ENCODE results near the gene EAF1.
"Not testable (repeated sequence)": the region's sequence is repeated elsewhere in the genome, so short reads cannot be mapped to it uniquely, and the experiment has no call there.

EAF1 gene

GRCh38 chr3:15427182-15427880, at the start of gene EAF1, which contains the start of gene METTL6:
TSS of gene EAF1 (plus strand) at chr3:15427598. CDS start at chr3:15427780, 182 bp downstream.
TSS of gene METTL6 (minus strand) at chr3:15427544. CDS start at chr3:15426511, 1,033 bp downstream.
- peak; percentile 80 for DNase-seq

- peak; percentile 94 for DNase-seq
These were observed 49.2 kb upstream of the EAF1 start for GRCh38 chr3:15377961-15378791.

- no peak for DNase-seq
These were observed 46.2 kb upstream of the EAF1 start for GRCh38 chr3:15380980-15381890.

- DNase-seq = no peak
These were observed 44.9 kb upstream of the EAF1 start for GRCh38 chr3:15382405-15382923.

GRCh38 chr3:15384510-15385237, 42.7 kb upstream of the EAF1 start:
- DNase-seq = no peak

- not testable (repeated sequence) for DNase-seq
These were observed 42.1 kb upstream of the EAF1 start for GRCh38 chr3:15385238-15385695.

GRCh38 chr3:15385901-15386653, 41.3 kb upstream of the EAF1 start:
- DNase-seq = no peak

GRCh38 chr3:15386654-15386955, 40.8 kb upstream of the EAF1 start:
- DNase-seq = not testable (repeated sequence)

GRCh38 chr3:15387171-15387581, 40.2 kb upstream of the EAF1 start:
- no peak for DNase-seq

GRCh38 chr3:15387735-15388134, 39.7 kb upstream of the EAF1 start:
- DNase-seq = no peak

- not testable (repeated sequence) for DNase-seq
These were observed 39.1 kb upstream of the EAF1 start for GRCh38 chr3:15388335-15388734.

- no peak for DNase-seq
These were observed 36.9 kb upstream of the EAF1 start for GRCh38 chr3:15390460-15390859.

GRCh38 chr3:15391007-15391406, 36.4 kb upstream of the EAF1 start:
- no peak for DNase-seq

- not testable (repeated sequence) for DNase-seq
These were observed 34.1 kb upstream of the EAF1 start for GRCh38 chr3:15393252-15393651.

- DNase-seq = not testable (repeated sequence)
These were observed 28.7 kb upstream of the EAF1 start for GRCh38 chr3:15398731-15399133.

GRCh38 chr3:15399970-15400369, 27.4 kb upstream of the EAF1 start:
- peak; percentile 8 for DNase-seq

GRCh38 chr3:15401936-15402335, 25.5 kb upstream of the EAF1 start:
- no peak for DNase-seq

- DNase-seq = no peak
These were observed 23.9 kb upstream of the EAF1 start for GRCh38 chr3:15403495-15403894.

GRCh38 chr3:15403965-15404364, 23.4 kb upstream of the EAF1 start:
- no peak for DNase-seq

GRCh38 chr3:15404767-15405166, 22.6 kb upstream of the EAF1 start:
- DNase-seq = no peak

- no peak for DNase-seq
These were observed 21.8 kb upstream of the EAF1 start for GRCh38 chr3:15405448-15406050.

All from activated CD4-positive, alpha-beta T cell treated with anti-CD3 and anti-CD28 coated beads, Interleukin-2, amount 50 U/mL, for 1 hour (primary cell).